Muscle of back (tissue), 11 donors: ENCODE measurements around the gene PERCC1. TPM values are rescaled to one million over a fixed set of nuclear protein-coding genes. Genes with fewer than 3 reads are reported as not detected.
"Not testable (repeated sequence)": the region's sequence is repeated elsewhere in the genome, so short reads cannot be mapped to it uniquely, and the experiment has no call there.

Source experiments
- DNase-seq, 3 donors: peaks; one replicate each; pipeline versions ENCODE4 v3.0.0 to v3.0.0-alpha.2; 2013
- polyA plus RNA-seq, 10 donors: library from polyadenylated mRNA; unstranded; fragments of 120-200 nt; gene quantifications; one replicate each; pipeline ENCODE4 v1.2.1, GENCODE V29; 2013; ENCODE audit not compliant: insufficient read length in 10 of 10

The PERCC1 gene
- polyA plus RNA-seq, 10 donors = 0.18 to 0.29 (median 0.19) TPM; not detected in 7

DNA sequence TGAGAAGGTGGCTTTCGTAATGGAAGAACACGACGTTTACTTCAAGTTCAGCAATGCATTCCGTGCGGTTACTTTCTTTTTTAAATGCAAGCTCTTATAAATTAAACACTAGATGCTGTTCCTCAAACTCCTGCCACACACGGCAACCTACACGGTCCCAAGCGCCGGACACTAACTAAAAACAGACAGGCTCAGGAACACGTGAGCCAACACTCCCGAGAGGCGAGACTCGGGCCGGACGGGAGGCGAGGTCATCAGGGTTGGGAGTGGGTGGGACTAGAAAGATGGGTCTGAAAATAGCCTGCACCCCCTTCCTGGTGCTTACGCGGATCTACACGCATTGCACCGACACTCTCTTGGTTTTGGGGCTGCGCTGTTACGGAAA lies 37.5 kb downstream of the PERCC1 start:
- DNase-seq = no peak

GRCh38 chr16:1469141-1469540 lies 38.3 kb downstream of the PERCC1 start:
- DNase-seq = not testable (repeated sequence)

GRCh38 chr16:1469693-1470201 lies 38.9 kb downstream of the PERCC1 start:
- no peak for DNase-seq

GRCh38 chr16:1470481-1471251 lies 39.8 kb downstream of the PERCC1 start:
- DNase-seq = no peak

GRCh38 chr16:1471569-1472194 lies 40.8 kb downstream of the PERCC1 start:
- DNase-seq = no peak

DNA sequence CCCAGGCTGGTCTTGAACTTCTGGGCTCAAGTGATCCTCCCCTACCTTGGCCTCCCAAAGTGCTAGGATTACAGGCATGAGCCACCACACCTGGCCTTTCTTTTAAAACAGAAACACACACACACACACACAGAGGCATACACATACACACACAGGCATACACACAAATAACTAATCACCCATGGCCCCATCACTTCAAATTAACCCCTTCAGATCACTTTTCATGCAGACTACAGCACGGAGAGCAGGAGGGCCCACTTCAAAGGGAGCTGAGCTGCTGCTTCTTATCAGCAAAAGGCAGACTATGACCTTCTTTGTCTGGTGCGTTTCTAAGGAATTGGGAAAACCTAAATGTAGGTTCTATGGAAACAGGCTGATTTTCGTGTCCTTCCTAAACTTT lies 42.1 kb downstream of the PERCC1 start:
- DNase-seq = no peak

DNA sequence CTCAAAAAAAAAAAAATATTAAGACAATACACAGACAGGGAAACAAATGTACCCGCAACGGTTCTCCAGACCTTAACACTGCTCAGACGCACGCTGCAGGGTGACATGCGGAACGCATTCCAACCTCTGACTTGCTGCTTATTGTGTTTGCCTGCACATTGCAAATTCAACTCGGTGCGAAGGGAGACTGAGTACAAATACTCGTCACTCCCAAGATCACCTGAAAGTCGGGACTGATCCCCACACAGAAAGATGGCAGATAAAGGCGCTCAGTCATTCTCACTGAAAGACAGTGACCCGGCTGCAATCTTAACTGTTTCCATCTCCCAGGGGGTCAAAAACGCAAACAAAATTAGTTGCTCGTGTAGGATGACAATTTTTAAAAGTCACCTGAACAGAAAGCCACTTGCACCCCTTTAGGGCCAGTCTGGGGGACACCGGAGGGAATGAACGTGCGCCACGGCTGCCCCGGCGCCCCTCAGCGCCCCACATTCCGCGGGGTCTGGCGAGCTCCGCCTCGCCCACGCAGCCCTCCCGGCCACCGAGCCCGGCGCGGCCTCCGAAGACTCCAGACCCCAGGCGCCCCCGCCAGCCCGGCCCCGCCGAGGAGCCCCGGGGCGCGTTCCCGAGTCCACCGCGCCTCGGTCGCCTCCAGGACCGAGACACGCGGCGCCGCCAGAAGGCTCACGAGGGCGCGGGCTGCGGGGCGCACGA lies 43.4 kb downstream of the PERCC1 start:
- DNase-seq = peak in 1 of 3 donors; percentile 20

DNA sequence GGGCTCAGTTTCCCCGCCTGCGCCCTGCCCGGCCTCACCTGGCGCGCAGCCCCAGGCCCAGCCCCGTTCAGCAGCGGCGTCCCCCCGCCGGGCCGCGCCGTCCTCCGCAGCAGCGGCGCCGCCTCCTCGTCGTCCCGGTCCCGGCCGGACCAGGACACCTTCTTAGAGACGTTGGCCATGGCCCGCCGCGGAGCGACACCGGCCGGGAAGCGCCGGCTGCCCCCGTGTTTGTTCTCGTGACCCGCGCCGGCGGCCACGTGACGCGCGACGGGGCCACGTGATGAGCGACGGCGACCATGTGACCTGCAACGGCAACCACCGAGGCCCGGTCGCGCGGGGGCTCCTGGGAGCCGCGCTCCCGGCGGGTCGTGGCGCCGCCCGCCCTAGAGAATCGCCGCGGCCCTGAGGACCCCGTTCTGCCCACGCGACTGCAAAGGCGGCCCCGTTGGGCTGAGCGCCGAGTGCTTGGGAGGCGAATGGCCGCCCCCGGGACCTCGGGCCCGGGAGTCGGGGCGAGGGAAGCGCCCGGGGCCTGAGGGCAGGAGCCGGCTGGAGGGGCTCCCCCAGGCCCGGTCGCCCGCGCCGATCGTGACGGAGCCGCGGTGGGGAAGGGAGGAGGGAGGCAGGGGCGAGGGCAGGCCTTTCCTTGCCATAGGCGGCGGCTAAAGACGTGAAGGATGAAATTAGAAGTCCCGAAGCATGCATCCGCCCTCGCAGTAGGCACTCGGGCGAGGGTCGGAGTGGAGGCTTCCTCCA lies 44.1 kb downstream of the PERCC1 start, which contains the start of gene CLCN7:
TSS of gene CLCN7 (minus strand) at position 233 of the 756 bp plus-strand sequence. CDS start at position 179, 54 bp downstream.
- DNase-seq = peak; percentile 84 to 96 (median 91)

DNA sequence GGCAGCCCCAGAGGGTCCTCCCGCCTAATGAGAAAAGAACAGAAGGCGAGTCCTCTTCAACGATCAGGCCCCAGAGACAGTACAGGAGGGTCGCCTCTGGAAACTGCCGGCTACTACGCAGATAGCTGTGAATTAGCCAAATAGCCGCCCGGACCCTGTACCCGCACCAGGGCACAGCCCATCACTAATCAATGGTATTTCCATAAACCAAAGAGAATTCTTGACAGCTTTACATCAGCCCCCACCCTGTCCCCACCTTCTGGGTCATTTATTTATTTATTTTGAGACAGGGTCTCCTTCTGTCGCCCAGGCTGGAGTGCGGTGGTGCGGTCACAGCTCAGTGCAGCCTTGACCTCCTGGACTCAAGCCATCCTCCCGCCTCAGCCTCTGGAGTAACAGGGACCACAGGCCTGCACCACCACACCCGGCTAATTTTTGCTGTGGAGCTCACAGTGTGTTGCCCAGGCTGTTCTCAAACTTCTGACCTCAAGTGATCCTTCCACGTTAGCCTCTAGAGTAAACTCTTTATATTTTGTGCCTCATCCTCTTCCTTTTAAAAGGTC lies 44.8 kb downstream of the PERCC1 start:
- no peak for DNase-seq

- no peak for DNase-seq
These were observed 46.2 kb downstream of the PERCC1 start for GRCh38 chr16:1477033-1477432.

- DNase-seq = not testable (repeated sequence)
These were observed 48.1 kb downstream of the PERCC1 start for GRCh38 chr16:1478937-1479336.

DNA sequence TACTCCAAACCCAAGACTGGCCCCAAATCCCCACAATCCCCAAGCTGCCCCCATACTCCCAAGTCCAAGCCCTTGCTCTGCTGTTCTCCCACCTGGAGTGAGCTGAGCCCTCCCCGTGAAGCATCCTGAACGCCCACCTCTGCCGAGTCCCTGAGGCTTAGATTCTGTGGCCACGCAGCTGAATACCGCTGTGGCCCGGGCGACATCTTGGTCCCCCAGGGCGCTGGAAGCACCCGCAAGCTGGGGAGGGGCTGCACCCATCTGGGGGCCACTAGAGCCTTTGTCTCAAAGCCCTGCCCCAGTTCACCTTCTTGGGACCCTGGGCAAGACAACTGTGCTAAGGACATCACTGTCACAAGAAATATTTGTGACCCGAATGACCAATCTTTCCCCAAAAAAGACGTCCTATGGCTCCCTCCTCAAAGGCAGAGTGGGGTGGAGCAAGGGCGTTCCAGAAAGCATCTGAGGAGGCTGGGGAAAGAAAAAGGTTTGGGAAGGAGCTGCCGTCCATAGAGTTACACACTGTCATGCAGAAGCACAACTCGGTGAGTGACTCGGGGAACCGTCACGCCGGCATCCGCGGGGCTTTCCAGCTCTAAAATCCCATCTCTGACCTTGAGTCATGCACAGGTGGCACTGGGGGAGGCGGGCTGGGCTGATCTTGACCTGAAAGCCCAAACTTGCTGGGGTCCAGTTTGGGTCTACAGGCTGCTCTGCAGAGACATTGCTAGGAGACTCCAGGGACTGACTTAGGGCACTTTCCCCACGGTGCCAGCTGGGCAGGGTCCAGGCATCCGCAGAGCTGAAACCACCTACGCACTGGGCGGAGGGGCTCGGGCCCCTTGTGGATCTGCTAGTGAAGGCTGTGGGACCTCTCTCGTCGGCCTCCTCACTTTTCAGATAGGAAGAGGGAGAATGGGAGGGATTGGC lies 51.3 kb downstream of the PERCC1 start:
- DNase-seq = no peak

Other genes starting within 250 kb of the PERCC1 start
- gene TPSG1, start 205.8 kb upstream of the PERCC1 start, polyA plus RNA-seq = 1 to 10 TPM in 8 of 10 donors, under 1 TPM in 2; 0.49 to 2.0 (median 1.3) TPM
- 1 to 10 TPM in 9 of 10 donors, under 1 TPM in 1; 0.34 to 6.3 (median 2.6) TPM for gene TPSB2, start 200.9 kb upstream of the PERCC1 start, polyA plus RNA-seq
- gene TPSAB1, start 190.4 kb upstream of the PERCC1 start, polyA plus RNA-seq = 1 to 10 TPM in 9 of 10 donors, under 1 TPM in 1; 0.67 to 7.3 (median 2.6) TPM
- gene TPSD1, start 175.0 kb upstream of the PERCC1 start, polyA plus RNA-seq = 1 to 10 TPM in 2 of 10 donors, under 1 TPM in 3, not detected in 5; 0.33 to 1.2 (median 0.91) TPM
- gene UBE2I, start 121.4 kb upstream of the PERCC1 start, polyA plus RNA-seq = 100 to 1,000 TPM in 4 of 10 donors, 10 to 100 TPM in 6; 89.9 to 116 (median 99.7) TPM
- 1 to 10 TPM in 2 of 10 donors, under 1 TPM in 8; 0.40 to 1.2 (median 0.81) TPM for gene BAIAP3, start 97.4 kb upstream of the PERCC1 start, polyA plus RNA-seq
- gene TSR3, start 79.2 kb upstream of the PERCC1 start, polyA plus RNA-seq = 10 to 100 TPM; 35.9 to 54.8 (median 44.5) TPM
- 10 to 100 TPM; 21.1 to 43.0 (median 36.4) TPM for gene GNPTG, start 79.1 kb upstream of the PERCC1 start, polyA plus RNA-seq
- gene UNKL, start 16.4 kb upstream of the PERCC1 start, polyA plus RNA-seq = 10 to 100 TPM in 1 of 10 donors, 1 to 10 TPM in 9; 4.4 to 13.3 (median 7.1) TPM
- gene UQCC4, start 10.3 kb upstream of the PERCC1 start, polyA plus RNA-seq = 10 to 100 TPM in 6 of 10 donors, 1 to 10 TPM in 4; 8.1 to 13.5 (median 10.3) TPM
- gene CCDC154, start 13.5 kb downstream of the PERCC1 start, polyA plus RNA-seq = 1 to 10 TPM in 8 of 10 donors, under 1 TPM in 2; 0.68 to 2.7 (median 1.6) TPM
- 10 to 100 TPM; 19.8 to 37.5 (median 28.3) TPM for gene CLCN7, start 44.0 kb downstream of the PERCC1 start, polyA plus RNA-seq
- gene PTX4, start 57.9 kb downstream of the PERCC1 start, polyA plus RNA-seq = 1 to 10 TPM in 2 of 10 donors, under 1 TPM in 8; 0.13 to 1.5 (median 0.53) TPM
- 10 to 100 TPM; 16.5 to 33.9 (median 27.0) TPM for gene TELO2, start 62.3 kb downstream of the PERCC1 start, polyA plus RNA-seq
- gene TMEM204, start 102.6 kb downstream of the PERCC1 start, polyA plus RNA-seq = 10 to 100 TPM; 10.3 to 21.1 (median 15.1) TPM
- 10 to 100 TPM in 7 of 10 donors, 1 to 10 TPM in 3; 9.6 to 15.8 (median 10.7) TPM for gene IFT140, start 181.0 kb downstream of the PERCC1 start, polyA plus RNA-seq
- 10 to 100 TPM; 10.5 to 20.8 (median 14.9) TPM for gene CRAMP1, start 181.3 kb downstream of the PERCC1 start, polyA plus RNA-seq
- 10 to 100 TPM; 31.0 to 53.6 (median 40.0) TPM for gene JPT2, start 247.2 kb downstream of the PERCC1 start, polyA plus RNA-seq